K562 (cell line): ENCODE measurements around the gene ARHGAP22. TPM values are rescaled to one million over a fixed set of nuclear protein-coding genes. Genes with fewer than 3 reads are reported as not detected.

Source experiments
- ATAC-seq: fragments of 200-7000 bp; cut with Tn5 transposase; 3 replicates; pipeline ENCODE4 v1.9.1; 2020; ENCODE audit warnings: moderate library complexity
- BruUV-seq: library from RNA; stranded (reverse); fragments of 400-500 nt; replicated peaks from 2 replicates; lab custom pipeline; 2021; lab: Mats Ljungman, UMichigan
- CTCF ChIA-PET: fragments of 300-600 bp; formaldehyde crosslinking; extraction: SDS; loops from one replicate; lab custom pipeline; 2021; ENCODE audit warnings: low intra/inter-chr PET ratio; lab: Yijun Ruan, JAX
- POLR2A ChIA-PET: fragments of 300-600, 350-650 bp; sonication (Branson Sonifier 250); formaldehyde crosslinking; extraction: SDS; loops from one replicate; lab custom pipeline; 2021; ENCODE audit warnings: antibody characterized with exemption, inconsistent platforms; lab: Yijun Ruan, JAX
- DNase-seq, 4 experiments: peaks; one replicate each; pipeline versions ENCODE4 v3.0.0 to v3.0.0-alpha.2; 2011 to 2018; ENCODE audit warnings: low spot score in 3 of 4, mixed read lengths in 3 of 4; ENCODE audit errors: extremely low read depth in 1 of 4
- FAIRE-seq: peaks from 2 replicates; lab custom pipeline; 2011; peaks lifted over from hg19 to GRCh38; lab: Jason Lieb, UNC
- H2AFZ ChIP-seq: 2 replicates; pipeline ENCODE4 v1.6.0; 2011; ENCODE audit warnings: low read depth, low read length, control low read depth, inconsistent platforms
- H3K27ac ChIP-seq: fragments of 200-600 bp; 3 replicates; pipeline ENCODE4 v1.8.0; 2011; ENCODE audit warnings: low read depth, mild to moderate bottlenecking, control low read depth, inconsistent platforms, low read length, moderate library complexity, mixed read lengths; ENCODE audit errors: extremely low read depth
- H3K27me3 ChIP-seq, 2 experiments: fragments of 300-600 bp in 1 of 2; 2 replicates in 1 of 2; 3 replicates in 1 of 2; pipeline versions ENCODE4 v1.6.0 to v1.8.0; 2011; ENCODE audit warnings: inconsistent platforms in 2 of 2, low read length in 2 of 2, mild to moderate bottlenecking in 1 of 2, mixed read lengths in 1 of 2, moderate library complexity in 1 of 2; ENCODE audit not compliant: control insufficient read depth in 2 of 2, insufficient read depth in 2 of 2
- H3K36me3 ChIP-seq: fragments of 300-600 bp; 3 replicates; pipeline ENCODE4 v1.8.0; 2011; ENCODE audit warnings: mild to moderate bottlenecking, low read length, inconsistent platforms; ENCODE audit not compliant: control insufficient read depth, insufficient read depth
- H3K4me1 ChIP-seq, 2 experiments: fragments of 200-600 bp in 1 of 2; replicated peaks in 1 of 2; 2 replicates in 1 of 2; 3 replicates in 1 of 2; pipeline versions ENCODE4 v1.5.1 to v1.8.0; 2011; ENCODE audit warnings: inconsistent platforms in 2 of 2, low read length in 2 of 2, mild to moderate bottlenecking in 1 of 2, mixed read lengths in 1 of 2, moderate library complexity in 1 of 2; ENCODE audit not compliant: control insufficient read depth in 2 of 2, insufficient read depth in 2 of 2
- H3K4me2 ChIP-seq: 2 replicates; pipeline ENCODE4 v1.6.1; 2011; ENCODE audit warnings: low read length, control low read depth, inconsistent platforms, mixed read lengths; ENCODE audit not compliant: insufficient read depth
- H3K4me3 ChIP-seq: fragments of 200-600 bp; sonication (generic), shearing (Covaris generic); 2 replicates; pipeline ENCODE4 v1.5.1; 2016; ENCODE audit warnings: control low read depth, inconsistent platforms
- H3K79me2 ChIP-seq: fragments of 200-600 bp; 3 replicates; pipeline ENCODE4 v1.8.0; 2011; ENCODE audit warnings: low read length, inconsistent platforms; ENCODE audit not compliant: control insufficient read depth, insufficient read depth
- H3K9ac ChIP-seq, 2 experiments: 2 replicates each; pipeline versions ENCODE4 v1.6.0 to v1.6.1; 2011; ENCODE audit warnings: low read depth in 2 of 2, low read length in 2 of 2, control low read depth in 1 of 2, inconsistent platforms in 1 of 2, mild to moderate bottlenecking in 1 of 2, mixed read lengths in 1 of 2; ENCODE audit not compliant: insufficient read depth in 1 of 2
- H3K9me1 ChIP-seq: one replicate; pipeline ENCODE4 v1.6.0; 2011; ENCODE audit warnings: inconsistent platforms, mild to moderate bottlenecking, low read length, moderate library complexity; ENCODE audit not compliant: control insufficient read depth, insufficient read depth
- H3K9me3 ChIP-seq: replicated peaks from 2 replicates; pipeline ENCODE4 v1.5.1; 2011; ENCODE audit warnings: low read depth, low read length, inconsistent platforms; ENCODE audit not compliant: control insufficient read depth, insufficient read depth
- H4K20me1 ChIP-seq: replicated peaks from 2 replicates; pipeline ENCODE4 v1.6.1; 2011; ENCODE audit warnings: low read length, inconsistent platforms, mixed read lengths; ENCODE audit not compliant: control insufficient read depth, insufficient read depth
- HEY1 ChIP-seq: fragments of 250-450 bp; sonication (Bioruptor Pico); IDR thresholded peaks from 2 replicates; pipeline ENCODE4 v1.5.0; 2020; ENCODE audit warnings: mild to moderate bottlenecking, moderate library complexity, borderline replicate concordance
- HMG20A ChIP-seq: fragments of 450-650 bp; formaldehyde crosslinking; conservative IDR thresholded peaks from 2 replicates; pipeline ENCODE4 v1.4.0; 2020; ENCODE audit warnings: mild to moderate bottlenecking, mixed read lengths
- HNRNPL ChIP-seq: fragments of 200-400 bp; formaldehyde crosslinking; IDR thresholded peaks from 2 replicates; pipeline ENCODE4 v1.6.1; 2017; ENCODE audit warnings: low read depth, mild to moderate bottlenecking, low read length
- PRPF4 ChIP-seq: fragments of 200-400 bp; formaldehyde crosslinking; IDR thresholded peaks from one replicate; pipeline ENCODE4 v1.6.1; 2017; ENCODE audit warnings: low read length, low read depth, mild to moderate bottlenecking; ENCODE audit not compliant: insufficient read depth, poor library complexity, severe bottlenecking
- PURB ChIP-seq: sonication (generic); formaldehyde crosslinking; IDR thresholded peaks from 2 replicates; pipeline ENCODE4 v1.9.0; 2021; ENCODE audit warnings: low read depth, mild to moderate bottlenecking, missing genetic modification reagents
- SAFB2 ChIP-seq: fragments of 200-400 bp; formaldehyde crosslinking; IDR thresholded peaks from 2 replicates; pipeline ENCODE4 v1.6.1; 2018; ENCODE audit warnings: borderline replicate concordance, low read length, low read depth, moderate library complexity; ENCODE audit not compliant: severe bottlenecking
- TOE1 ChIP-seq, 2 experiments: fragments of 450-650 bp in 1 of 2; sonication (generic) in 1 of 2; formaldehyde crosslinking in 1 of 2; IDR thresholded peaks; 2 replicates each; pipeline versions ENCODE4 v1.7.1 to v1.8.0; 2016 to 2022; ENCODE audit warnings: borderline replicate concordance in 2 of 2, mild to moderate bottlenecking in 2 of 2, antibody characterized with exemption in 1 of 2, inconsistent platforms in 1 of 2, low read depth in 1 of 2, missing genetic modification reagents in 1 of 2, moderate library complexity in 1 of 2
- ZBTB17 ChIP-seq: fragments of 450-650 bp; formaldehyde crosslinking; IDR thresholded peaks from 2 replicates; pipeline ENCODE4 v1.4.0; 2020; ENCODE audit warnings: mild to moderate bottlenecking
- ZNF133 ChIP-seq: fragments of 250-450 bp; sonication (Bioruptor Pico); IDR thresholded peaks from 2 replicates; pipeline ENCODE4 v1.4.0; 2020; ENCODE audit warnings: mild to moderate bottlenecking
- ZNF140 ChIP-seq: fragments of 250-450 bp; sonication (Bioruptor Pico); IDR thresholded peaks from 2 replicates; pipeline ENCODE4 v1.8.0; 2021; ENCODE audit warnings: moderate library complexity, mild to moderate bottlenecking, inconsistent platforms
- ZNF184 ChIP-seq: sonication (generic); formaldehyde crosslinking; IDR thresholded peaks from 2 replicates; pipeline ENCODE4 v1.5.0; 2020; ENCODE audit warnings: missing genetic modification reagents
- ZNF232 ChIP-seq: sonication (generic); formaldehyde crosslinking; IDR thresholded peaks from 2 replicates; pipeline ENCODE4 v1.8.0; 2022; ENCODE audit warnings: mild to moderate bottlenecking, missing genetic modification reagents
- ZNF589 ChIP-seq: fragments of 200-800 bp; sonication (Bioruptor generic); IDR thresholded peaks from 2 replicates; pipeline ENCODE4 v1.6.1; 2016; ENCODE audit warnings: low read depth, missing genetic modification characterization, missing compliant biosample characterization
- WGBS: fragments of 100-300 bp; shearing (Covaris generic); methylation state at CpG from one replicate; pipeline ENCODE4 v1.1.6; 2016; ENCODE audit warnings: low coverage, mixed read lengths; ENCODE audit not compliant: insufficient coverage; ENCODE audit errors: missing lambda C conversion rate; 5-methylcytosine and 5-hydroxymethylcytosine counted together
- in situ Hi-C: fragments of 300-500 bp; cut with MboI; formaldehyde crosslinking; loops from 4 replicates; pipeline ENCODE4 v1.15.0; 2018; ENCODE audit warnings: inconsistent platforms, mixed read lengths
- intact Hi-C: fragments of 100-400 bp; cut with micrococcal nuclease; formaldehyde crosslinking; loops from 2 replicates; pipeline ENCODE4 v1.14.2; 2022
- polyA plus RNA-seq, 8 experiments: library from polyadenylated mRNA; depleted of rRNA in 4 of 8; stranded (reverse) in 5 of 8; unstranded in 3 of 8; fragments of >200 nt; fragmentation: Nextera tagmentation in 2 of 8; fragmentation: Illumina TruSeq in 1 of 8; extraction: Ambion mirVana in 2 of 8; extraction: Trizol in 1 of 8; gene quantifications; 2 replicates each; pipeline versions ENCODE4 v1.2.1 to v1.2.3, GENCODE V29; 2011 to 2014; ENCODE audit warnings: inconsistent platforms in 1 of 8, missing spikeins in 1 of 8
- total RNA-seq, 7 experiments: library from RNA; depleted of rRNA in 6 of 7; stranded (reverse); fragments of >200 nt in 6 of 7; fragmentation: Illumina TruSeq in 2 of 7; extraction: Trizol in 2 of 7; gene quantifications; 2 replicates each; pipeline versions ENCODE4 v1.2.1 to v1.2.3, GENCODE V29; 2011 to 2021; ENCODE audit warnings: low replicate concordance in 1 of 7
- TF ChIP-seq, protein P1 (sequence below): fragments of 250-450 bp; sonication (Bioruptor Pico); IDR thresholded peaks from 2 replicates; pipeline ENCODE4 v1.8.0; 2021; ENCODE audit warnings: moderate library complexity, mild to moderate bottlenecking, inconsistent platforms
- TF ChIP-seq, protein P2 (sequence below): fragments of 450-650 bp; formaldehyde crosslinking; IDR thresholded peaks from 2 replicates; pipeline ENCODE4 v1.4.0; 2020; ENCODE audit warnings: mild to moderate bottlenecking, moderate library complexity

The ARHGAP22 gene
- total and polyA plus RNA-seq, 9 of the 15 experiments (the other 6 are each of a cell fraction or from before 2014, with no cell fraction given), result 1.3 to 28.1 (median 12.7) TPM

DNA sequence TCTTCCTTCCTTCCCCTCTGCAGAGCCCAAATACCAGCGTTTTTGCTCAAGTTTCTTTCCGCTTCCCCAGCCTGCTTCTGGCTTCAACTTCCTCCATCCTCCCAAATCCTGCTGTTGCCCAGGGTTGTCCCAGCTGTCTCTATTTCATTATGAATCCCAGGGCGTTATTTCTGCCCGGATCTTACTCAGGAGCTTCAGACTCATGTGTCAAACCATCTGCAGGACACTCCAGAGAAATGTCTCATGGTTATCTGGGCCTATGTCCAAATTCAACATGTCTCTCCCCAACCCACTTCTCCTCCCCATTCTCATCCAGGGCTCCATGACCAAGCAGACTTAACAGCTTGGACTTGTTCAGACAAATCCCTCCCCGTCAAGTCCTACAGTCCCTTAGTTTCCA lies 15.6 kb downstream of the ARHGAP22 start (continued):
- TF ChIP-seq ZBTB17 (no peak), ZNF140 (no peak), PURB (CRISPR knock-in tag) (no peak), ZNF589 (CRISPR knock-in tag) (no peak), PRPF4 (no peak), ZNF133 (no peak), SAFB2 (no peak)

DNA sequence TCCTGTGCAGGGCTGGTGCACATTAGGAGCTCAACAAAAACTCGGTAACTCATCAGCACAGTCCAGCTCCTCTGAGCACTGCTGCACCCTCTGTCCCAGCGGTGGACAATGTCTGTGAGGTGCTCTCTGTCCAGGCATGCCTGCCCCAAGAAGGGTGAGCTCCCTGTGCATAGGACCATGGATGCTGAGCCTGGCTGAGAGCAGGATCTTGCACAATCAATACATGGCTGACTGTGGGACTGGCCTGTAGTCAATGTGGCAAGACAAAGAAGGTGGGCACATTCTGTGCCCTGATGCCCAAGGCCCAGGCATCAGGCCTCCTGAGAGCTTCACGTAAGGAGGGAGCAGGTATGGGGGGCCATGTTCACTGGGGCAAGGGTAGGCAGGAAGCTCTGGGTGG lies 17.1 kb downstream of the ARHGAP22 start:
- ChIA-PET POLR2A (no interaction called here), CTCF (no interaction called here)

More for the DNA sequence above, 17.1 kb downstream of the ARHGAP22 start:
- Histone ChIP-seq H3K9ac (no peak overlapping the region), H3K9me3 (peaks cover 5% of the 10 kb centered on the region; the same call in 1 of the 2 replicates), H2AFZ (no peak overlapping the region), H3K4me2 (no peak overlapping the region), H3K27ac (no peak overlapping the region), H3K4me1 (peaks cover 0 to 2% of the 10 kb centered on the region in 2 experiments; a peak in 1 of 5 replicates), H3K79me2 (no peaks in the 10 kb centered on the region), H3K36me3 (no peaks in the 10 kb centered on the region), H3K27me3 (peaks cover 32 to 63% of the 10 kb centered on the region in 2 experiments), H3K9me1 (no peaks in the 10 kb centered on the region), H3K4me3 (no peak overlapping the region), H4K20me1 (no peaks in the 10 kb centered on the region)
- in situ Hi-C loops, result no loop called here
- BruUV-seq, result no TSS peak
- FAIRE-seq, result no peak
- 0% methylated on average over 3 of the region's 3 CpGs for WGBS
- no peak for DNase-seq
- ATAC-seq, result no peak
- TF ChIP-seq HEY1 (CRISPR knock-in tag) (no peak), TOE1 (IDR thresholded peaks at IDR 0.05; ENCODE audit: borderline replicate concordance) (no peak), TOE1 (CRISPR knock-in tag; IDR thresholded peaks at IDR 0.05; ENCODE audit: borderline replicate concordance, low read depth) (no peak), HNRNPL (no peak), HMG20A (CRISPR knock-in tag) (no peak), ZNF184 (CRISPR knock-in tag) (no peak), ZNF232 (no peak)
- TF ChIP-seq, protein P1, sequence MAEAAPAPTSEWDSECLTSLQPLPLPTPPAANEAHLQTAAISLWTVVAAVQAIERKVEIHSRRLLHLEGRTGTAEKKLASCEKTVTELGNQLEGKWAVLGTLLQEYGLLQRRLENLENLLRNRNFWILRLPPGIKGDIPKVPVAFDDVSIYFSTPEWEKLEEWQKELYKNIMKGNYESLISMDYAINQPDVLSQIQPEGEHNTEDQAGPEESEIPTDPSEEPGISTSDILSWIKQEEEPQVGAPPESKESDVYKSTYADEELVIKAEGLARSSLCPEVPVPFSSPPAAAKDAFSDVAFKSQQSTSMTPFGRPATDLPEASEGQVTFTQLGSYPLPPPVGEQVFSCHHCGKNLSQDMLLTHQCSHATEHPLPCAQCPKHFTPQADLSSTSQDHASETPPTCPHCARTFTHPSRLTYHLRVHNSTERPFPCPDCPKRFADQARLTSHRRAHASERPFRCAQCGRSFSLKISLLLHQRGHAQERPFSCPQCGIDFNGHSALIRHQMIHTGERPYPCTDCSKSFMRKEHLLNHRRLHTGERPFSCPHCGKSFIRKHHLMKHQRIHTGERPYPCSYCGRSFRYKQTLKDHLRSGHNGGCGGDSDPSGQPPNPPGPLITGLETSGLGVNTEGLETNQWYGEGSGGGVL (CRISPR knock-in tag), result no peak
- TF ChIP-seq, protein P2, sequence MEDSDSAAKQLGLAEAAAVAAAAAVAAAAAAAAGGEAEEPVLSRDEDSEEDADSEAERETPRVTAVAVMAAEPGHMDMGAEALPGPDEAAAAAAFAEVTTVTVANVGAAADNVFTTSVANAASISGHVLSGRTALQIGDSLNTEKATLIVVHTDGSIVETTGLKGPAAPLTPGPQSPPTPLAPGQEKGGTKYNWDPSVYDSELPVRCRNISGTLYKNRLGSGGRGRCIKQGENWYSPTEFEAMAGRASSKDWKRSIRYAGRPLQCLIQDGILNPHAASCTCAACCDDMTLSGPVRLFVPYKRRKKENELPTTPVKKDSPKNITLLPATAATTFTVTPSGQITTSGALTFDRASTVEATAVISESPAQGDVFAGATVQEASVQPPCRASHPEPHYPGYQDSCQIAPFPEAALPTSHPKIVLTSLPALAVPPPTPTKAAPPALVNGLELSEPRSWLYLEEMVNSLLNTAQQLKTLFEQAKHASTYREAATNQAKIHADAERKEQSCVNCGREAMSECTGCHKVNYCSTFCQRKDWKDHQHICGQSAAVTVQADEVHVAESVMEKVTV (CRISPR knock-in tag), result no peak
- intact Hi-C loops, result no loop called here
